Testis (tissue), 3 donors: ENCODE data around the gene RIPOR2. TPM values are rescaled to one million over a fixed set of nuclear protein-coding genes. Genes with fewer than 3 reads are reported as not detected.
"Not testable (repeated sequence)": the region's sequence is repeated elsewhere in the genome, so short reads cannot be mapped to it uniquely, and the experiment has no call there.

ENCODE experiments used
- DNase-seq: peaks from one replicate; pipeline ENCODE4 v3.0.0-alpha.2; 2019
- H3K27ac ChIP-seq, 2 donors: fragments of 200-600 bp; sonication (generic); one replicate each; pipeline ENCODE4 v1.5.1; 2019
- H3K27me3 ChIP-seq: fragments of 200-600 bp; sonication (generic); one replicate; pipeline ENCODE4 v1.5.1; 2019
- H3K36me3 ChIP-seq: fragments of 200-600 bp; sonication (generic); one replicate; pipeline ENCODE4 v1.5.1; 2017; ENCODE audit warnings: low read depth; ENCODE audit errors: missing control alignments
- H3K4me1 ChIP-seq: fragments of 200-600 bp; sonication (generic); one replicate; pipeline ENCODE4 v1.5.1; 2019
- H3K4me3 ChIP-seq, 2 donors: fragments of 200-600 bp; sonication (generic); one replicate each; pipeline ENCODE4 v1.5.1; 2017 to 2019
- H3K9me3 ChIP-seq: fragments of 200-600 bp; sonication (generic); one replicate; pipeline ENCODE4 v1.5.1; 2017
- CTCF ChIP-seq, 3 experiments: fragments of 450-650 bp in 2 of 3; fragments of 200-600 bp in 1 of 3; sonication (generic) in 1 of 3; IDR thresholded peaks; one replicate each; pipeline ENCODE4 v1.5.1; 2016 to 2019; ENCODE audit warnings: antibody characterized with exemption in 3 of 3, mild to moderate bottlenecking in 2 of 3, moderate library complexity in 1 of 3
- POLR2A ChIP-seq: fragments of 450-650 bp; IDR thresholded peaks from one replicate; pipeline ENCODE4 v1.6.1; 2017; ENCODE audit warnings: antibody characterized with exemption, mild to moderate bottlenecking, moderate library complexity
- WGBS, 2 donors: methylation state at CpG; one replicate each; pipeline ENCODE4 v1.1.5; 2018; 5-methylcytosine and 5-hydroxymethylcytosine counted together
- intact Hi-C: fragments of 100-400 bp; cut with DNase I; formaldehyde crosslinking; loops from one replicate; pipeline ENCODE4 v1.15.1; 2023; ENCODE audit warnings: low total_unique reads
- polyA plus RNA-seq: library from polyadenylated mRNA; stranded (reverse); fragments of 350-450 nt; fragmentation: Illumina TruSeq; extraction: RNeasy Lipid Tissue Mini Kit (QIAGEN cat#74804); gene quantifications from one replicate; pipeline ENCODE4 v1.2.3, GENCODE V29; 2014; ENCODE audit warnings: low read depth, low replicate concordance; ENCODE audit not compliant: insufficient read depth
- total RNA-seq, 2 donors: library from RNA; depleted of rRNA; stranded (reverse); fragments of >200 nt; gene quantifications; one replicate each; pipeline ENCODE4 v1.2.3, GENCODE V29; 2016

Gene RIPOR2
- total and polyA plus RNA-seq, 3 donors from 2014 or later: 3.7 to 15.1 (median 10.0) TPM

DNA sequence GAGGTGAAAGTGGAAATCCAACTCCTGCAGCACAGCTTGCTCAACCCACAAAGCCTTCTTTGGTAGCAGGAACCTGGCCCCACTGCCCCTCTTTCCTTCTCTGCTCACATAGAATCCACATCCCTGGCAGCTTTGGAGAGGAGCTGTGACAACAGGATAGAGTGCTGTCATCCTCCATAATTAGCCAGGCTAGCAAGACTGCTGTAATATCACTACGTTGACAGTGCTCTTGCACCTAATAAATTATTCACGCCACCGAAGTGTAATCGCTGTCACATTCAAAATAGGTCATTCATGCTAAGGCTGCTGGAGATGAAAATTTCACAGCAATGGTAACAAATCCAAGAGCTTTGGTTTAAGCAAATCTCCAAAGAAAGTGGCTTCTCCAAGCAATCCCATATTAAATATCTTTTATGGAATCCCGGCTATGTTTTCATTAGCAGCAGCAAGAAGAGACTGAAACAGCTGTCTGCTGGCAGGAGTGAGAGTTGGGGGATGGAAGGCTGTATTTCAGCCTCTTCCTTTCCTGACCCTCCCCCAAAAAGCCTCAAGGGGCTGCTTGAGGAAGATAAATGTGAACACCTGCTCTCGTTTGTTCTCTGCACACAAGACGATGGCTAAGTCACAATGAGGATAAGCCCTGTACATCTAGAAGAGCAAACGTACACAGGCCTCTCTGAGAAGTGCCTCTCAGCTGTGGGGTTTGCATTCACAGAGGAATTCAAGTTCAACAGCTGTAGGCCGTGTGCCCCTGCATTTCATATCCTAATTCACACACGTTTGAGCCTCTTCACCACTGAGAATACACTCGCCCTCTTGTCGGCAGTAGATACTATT lies 16.5 kb downstream of the RIPOR2 start:
- Histone ChIP-seq H3K9me3 (no peaks in the 10 kb centered on the region), H3K4me1 (peaks cover 9% of the 10 kb centered on the region), H3K27me3 (no peaks in the 10 kb centered on the region), H3K36me3 (no peaks in the 10 kb centered on the region), H3K27ac (no peak overlapping the region), H3K4me3 (no peak overlapping the region)
- DNase-seq: no peak
- intact Hi-C loops: no loop called here
- no peak for TF ChIP-seq POLR2A
- TF ChIP-seq CTCF (IDR thresholded peaks at IDR 0.05): no peak
- WGBS, 2 donors: 48 to 60% methylated on average over 12 of the region's 12 CpGs

- WGBS, 2 donors: 67 to 88% methylated on average over 1 of the region's 1 CpG
- no peak overlapping the region for H3K27ac ChIP-seq
- H3K36me3 ChIP-seq: no peaks in the 10 kb centered on the region
- no peak for TF ChIP-seq POLR2A
- no peak for TF ChIP-seq CTCF (IDR thresholded peaks at IDR 0.05)
- H3K4me1 ChIP-seq: peaks cover 9% of the 10 kb centered on the region
- H3K4me3 ChIP-seq: no peak overlapping the region
- H3K9me3 ChIP-seq: no peaks in the 10 kb centered on the region
- intact Hi-C loops: no loop called here
- DNase-seq: no peak
- H3K27me3 ChIP-seq: no peaks in the 10 kb centered on the region
These were observed 17.1 kb downstream of the RIPOR2 start for GRCh38 chr6:24918641-24919055.

- intact Hi-C loops: no loop called here
- WGBS, 2 donors: 90 to 92% methylated on average over 5 of the region's 5 CpGs
- DNase-seq: no peak
These were observed 19.3 kb downstream of the RIPOR2 start for GRCh38 chr6:24916496-24916895.

GRCh38 chr6:24915641-24916040 lies 20.1 kb downstream of the RIPOR2 start:
- no peaks in the 10 kb centered on the region for H3K9me3 ChIP-seq
- no peaks in the 10 kb centered on the region for H3K27me3 ChIP-seq
- H3K4me3 ChIP-seq: no peak overlapping the region
- H3K36me3 ChIP-seq: no peaks in the 10 kb centered on the region
- intact Hi-C loops: no loop called here
- peaks cover 14% of the 10 kb centered on the region for H3K4me1 ChIP-seq
- H3K27ac ChIP-seq: no peak overlapping the region
- 87 to 90% methylated on average over 5 of the region's 5 CpGs for WGBS, 2 donors
- TF ChIP-seq POLR2A (no peak), CTCF (IDR thresholded peaks at IDR 0.05) (no peak)
- DNase-seq: no peak

More at GRCh38 chr6:24916496-24916895, 19.3 kb downstream of the RIPOR2 start:
- H3K9me3 ChIP-seq: no peaks in the 10 kb centered on the region
- peaks cover 9% of the 10 kb centered on the region for H3K4me1 ChIP-seq
- H3K27me3 ChIP-seq: no peaks in the 10 kb centered on the region
- no peak overlapping the region for H3K27ac ChIP-seq
- no peaks in the 10 kb centered on the region for H3K36me3 ChIP-seq
- no peak for TF ChIP-seq CTCF (IDR thresholded peaks at IDR 0.05)
- TF ChIP-seq POLR2A: no peak
- H3K4me3 ChIP-seq: no peak overlapping the region

DNA sequence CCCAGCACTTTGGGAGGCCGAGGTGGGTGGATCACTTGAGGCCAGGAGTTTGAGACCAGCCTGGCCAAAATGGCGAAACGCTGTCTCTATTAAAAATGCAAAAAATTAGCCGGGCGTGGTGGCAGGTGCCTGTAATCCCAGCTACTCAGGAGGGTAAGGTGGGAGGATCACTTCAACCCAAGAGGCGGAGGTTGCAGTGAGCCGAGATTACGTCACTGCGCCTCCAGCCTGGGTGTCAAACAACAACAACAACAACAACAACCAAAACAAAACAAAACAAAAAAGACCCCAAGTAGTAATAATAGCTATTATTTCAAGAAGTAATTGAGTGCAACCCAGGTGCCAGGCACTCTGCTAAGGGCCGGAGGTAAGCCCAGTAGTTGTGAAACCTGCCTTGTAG lies 21.7 kb downstream of the RIPOR2 start:
- H3K27ac ChIP-seq, H3K36me3 ChIP-seq, intact Hi-C loops, H3K4me3 ChIP-seq, DNase-seq, H3K27me3 ChIP-seq, H3K9me3 ChIP-seq: not testable (repeated sequence)
- WGBS, 2 donors: 95 to 96% methylated on average over 10 of the region's 10 CpGs
- peaks cover 14% of the 10 kb centered on the region for H3K4me1 ChIP-seq
